Measurements from ENCODE around the gene NIBAN1.

NIBAN1 gene

GRCh38 chr1:184943998-184944397 is 30.3 kb downstream of the NIBAN1 start:
- no peak for DNase-seq

DNA sequence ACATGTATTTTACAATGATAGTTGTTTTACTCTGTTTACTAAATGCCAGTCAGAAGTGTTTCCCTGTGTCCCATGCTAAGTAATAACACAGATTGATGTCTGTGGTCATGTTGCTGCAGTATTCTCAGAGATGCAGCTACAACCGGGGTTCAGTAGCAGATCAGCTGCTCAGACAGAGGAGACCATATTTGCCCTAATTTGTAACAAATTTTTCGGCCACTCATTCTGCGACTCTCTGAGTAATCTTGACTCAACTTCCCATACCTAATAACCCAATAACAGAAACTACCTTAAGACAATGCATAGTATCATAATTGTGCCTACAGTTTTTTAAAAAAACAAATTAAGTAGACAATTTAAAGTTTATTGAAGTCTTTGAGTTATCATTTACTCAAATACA is 32.6 kb downstream of the NIBAN1 start:
- DNase-seq, result no peak

- DNase-seq, result no peak
Measured at GRCh38 chr1:184941410-184941733, 32.9 kb downstream of the NIBAN1 start.

GRCh38 chr1:184940694-184941409 is 33.5 kb downstream of the NIBAN1 start:
- DNase-seq, result no peak

- no peak for DNase-seq
Measured at GRCh38 chr1:184940226-184940625, 34.1 kb downstream of the NIBAN1 start.

GRCh38 chr1:184937729-184938128 is 36.6 kb downstream of the NIBAN1 start:
- no peak for DNase-seq

GRCh38 chr1:184935920-184936798 is 38.1 kb downstream of the NIBAN1 start:
- DNase-seq, result no peak

GRCh38 chr1:184933944-184934343 is 40.4 kb downstream of the NIBAN1 start:
- DNase-seq, result no peak

- no peak for DNase-seq
Measured at GRCh38 chr1:184932319-184932718, 42.0 kb downstream of the NIBAN1 start.

DNA sequence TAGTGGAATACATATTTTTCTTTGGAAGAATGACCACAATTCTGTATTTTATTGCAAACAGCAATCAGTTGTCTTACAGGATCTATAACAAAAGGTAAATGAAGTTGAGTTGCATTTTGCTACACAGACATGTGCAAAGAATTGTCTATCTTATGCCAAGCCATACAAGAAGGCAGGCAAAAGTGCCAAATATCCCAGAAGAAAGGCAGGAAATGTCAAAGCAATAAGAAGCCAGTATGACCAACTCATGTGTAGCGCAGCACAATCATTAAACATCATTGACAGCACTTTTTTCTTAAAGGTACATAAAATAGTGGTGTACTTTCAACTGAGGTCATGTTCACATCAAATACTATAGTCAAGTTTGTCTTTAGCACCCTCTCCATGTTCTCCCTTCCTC is 42.7 kb downstream of the NIBAN1 start:
- DNase-seq, result no peak

DNA sequence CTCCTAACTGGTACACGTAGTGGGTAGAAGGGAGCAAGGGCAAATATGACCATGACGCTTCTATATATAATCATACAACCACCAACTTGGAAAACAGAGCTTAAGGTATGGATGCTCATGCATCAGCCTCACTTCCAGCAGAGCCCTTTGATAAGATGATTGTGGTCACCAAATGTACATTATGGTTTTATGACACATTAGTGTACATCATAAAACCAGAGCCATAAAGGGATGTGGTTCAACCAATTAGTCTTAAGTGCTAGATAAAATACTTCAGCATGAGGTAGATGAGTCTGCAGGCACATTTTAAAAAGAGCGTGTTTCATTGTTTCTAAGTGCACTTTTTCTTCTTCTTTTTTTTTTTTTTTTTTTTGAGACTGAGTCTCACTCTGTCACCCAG is 43.7 kb downstream of the NIBAN1 start:
- DNase-seq, result no peak

DNA sequence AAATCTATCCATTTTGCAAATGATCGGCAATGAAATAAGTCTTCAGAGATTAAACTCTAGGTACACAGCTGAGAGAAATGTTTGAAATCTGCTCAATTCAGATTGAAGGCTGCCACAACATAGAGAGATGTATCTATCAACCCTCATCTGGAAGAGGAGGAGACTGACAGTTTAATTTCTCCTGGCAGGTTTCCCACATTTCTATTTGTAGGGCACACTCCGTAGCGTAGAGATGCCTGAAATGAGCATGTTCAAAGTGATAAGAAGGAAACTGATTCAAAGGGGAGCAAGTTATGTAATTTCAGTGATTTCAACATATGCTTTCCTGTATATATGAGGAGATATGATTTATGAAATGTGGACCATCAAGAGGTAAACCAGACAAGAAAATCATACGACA is 44.1 kb downstream of the NIBAN1 start:
- no peak for DNase-seq

GRCh38 chr1:184929711-184930202 is 44.6 kb downstream of the NIBAN1 start:
- DNase-seq, result no peak

- DNase-seq, result no peak
Measured at GRCh38 chr1:184928394-184928793, 45.9 kb downstream of the NIBAN1 start.

Measured in activated CD4-positive, CD25-positive, alpha-beta regulatory T cell treated with anti-CD3 and anti-CD28 coated beads, Interleukin-2, amount 50 U/mL, for 72 hours (primary cell).